Stimulated activated CD4-positive, alpha-beta T cell treated with anti-CD3 and anti-CD28 coated beads, Interleukin-2, amount 100 ng/mL, for 4 hours (primary cell): ENCODE data around the gene LRCH3.
"Not testable (repeated sequence)": the region's sequence is repeated elsewhere in the genome, so short reads cannot be mapped to it uniquely, and the experiment has no call there.

Experiments used
- DNase-seq: peaks from one replicate; pipeline ENCODE4 v3.0.0-alpha.2; 2020; ENCODE audit warnings: low read depth

The LRCH3 gene

DNA sequence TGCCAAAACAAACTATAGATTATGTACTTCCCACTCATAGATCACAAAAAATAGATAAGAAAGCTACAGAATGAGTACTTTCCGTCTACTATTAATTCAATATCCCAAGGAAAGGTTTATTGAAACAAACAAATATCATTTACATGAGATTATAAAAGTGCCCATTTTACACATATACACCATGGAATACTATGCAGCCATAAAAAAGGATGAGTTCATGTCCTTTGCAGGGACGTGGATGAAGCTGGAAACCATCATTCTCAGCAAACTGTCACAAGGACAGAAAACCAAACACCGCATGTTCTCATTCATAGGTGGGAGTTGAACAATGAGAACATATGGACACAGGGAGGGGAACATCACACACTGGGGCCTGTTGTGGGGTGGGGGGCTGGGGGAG lies 136.5 kb downstream of the LRCH3 start:
- DNase-seq, result not testable (repeated sequence)

DNA sequence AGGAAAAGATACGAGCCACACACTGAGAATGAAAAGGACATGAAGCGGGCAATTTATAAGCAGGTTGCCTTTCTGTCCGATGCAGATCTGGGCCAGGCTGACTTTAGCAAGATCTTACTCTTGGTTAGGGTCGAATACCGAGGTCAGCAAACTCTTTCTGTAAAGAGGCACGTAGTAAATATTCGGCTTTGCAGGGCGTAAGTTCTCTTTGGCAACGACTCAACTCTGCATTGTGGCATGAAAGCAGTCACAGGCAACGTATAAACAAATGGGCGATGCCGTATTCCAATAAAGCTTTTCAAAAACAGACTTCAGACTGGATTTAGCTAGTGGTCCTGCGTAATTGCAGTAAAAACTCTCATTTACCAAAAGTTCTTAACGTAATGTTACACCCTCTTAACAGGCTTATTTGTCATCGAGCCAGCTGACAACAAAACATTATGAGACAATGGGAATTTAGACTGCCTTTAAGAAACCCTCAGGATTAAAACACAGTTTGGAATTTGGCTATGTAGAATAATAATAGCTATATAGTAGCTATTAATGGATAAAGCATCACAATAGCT lies 145.8 kb downstream of the LRCH3 start:
- no peak for DNase-seq
